Measurements from ENCODE around the gene VWA3B.
A peak's percentile ranks its signal among the peaks of the same experiment; 100 is the strongest.

Gene VWA3B, protein sequence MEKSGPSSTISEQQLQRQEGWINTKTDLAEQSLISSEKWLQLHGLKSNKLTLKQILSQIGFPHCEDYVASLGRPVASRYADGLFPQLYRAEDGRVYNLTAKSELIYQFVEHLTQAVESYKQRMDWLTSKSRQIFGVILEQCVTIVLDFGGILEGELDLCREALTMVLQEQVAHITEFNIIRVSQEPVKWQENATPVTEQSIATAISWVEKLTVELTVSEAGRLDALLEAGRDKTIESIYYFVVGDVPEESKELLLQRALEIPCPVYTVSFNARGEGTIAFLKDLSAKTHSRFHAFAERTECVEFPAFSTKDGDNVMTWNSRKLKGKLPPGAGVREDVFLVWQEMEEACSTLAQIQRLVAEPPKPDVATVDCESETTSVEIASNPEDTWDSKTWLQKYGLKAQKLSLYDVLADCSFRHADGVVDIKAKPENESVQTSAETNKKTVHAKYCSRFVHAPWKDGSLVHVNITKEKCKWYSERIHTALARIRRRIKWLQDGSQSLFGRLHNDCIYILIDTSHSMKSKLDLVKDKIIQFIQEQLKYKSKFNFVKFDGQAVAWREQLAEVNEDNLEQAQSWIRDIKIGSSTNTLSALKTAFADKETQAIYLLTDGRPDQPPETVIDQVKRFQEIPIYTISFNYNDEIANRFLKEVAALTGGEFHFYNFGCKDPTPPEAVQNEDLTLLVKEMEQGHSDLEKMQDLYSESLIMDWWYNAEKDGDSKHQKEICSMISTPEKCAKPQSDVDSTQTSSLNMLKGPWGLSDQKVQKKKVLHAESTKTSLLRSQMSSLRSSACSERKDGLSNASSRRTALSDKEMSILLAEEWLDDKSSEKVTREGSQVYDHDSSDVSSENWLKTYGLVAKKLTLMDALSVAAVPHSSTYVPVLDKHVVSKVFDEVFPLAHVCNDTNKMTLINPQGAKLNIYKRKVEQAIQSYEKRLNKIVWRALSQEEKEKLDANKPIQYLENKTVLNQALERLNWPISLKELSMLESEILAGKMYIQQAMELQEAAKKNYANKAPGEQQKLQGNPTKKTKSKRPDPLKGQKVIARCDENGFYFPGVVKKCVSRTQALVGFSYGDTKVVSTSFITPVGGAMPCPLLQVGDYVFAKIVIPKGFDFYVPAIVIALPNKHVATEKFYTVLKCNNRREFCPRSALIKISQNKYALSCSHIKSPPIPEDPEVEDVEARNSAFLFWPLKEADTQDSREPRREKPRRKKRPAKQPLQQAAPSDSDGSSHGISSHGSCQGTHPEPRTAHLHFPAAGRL (N-terminal part only)

DNA sequence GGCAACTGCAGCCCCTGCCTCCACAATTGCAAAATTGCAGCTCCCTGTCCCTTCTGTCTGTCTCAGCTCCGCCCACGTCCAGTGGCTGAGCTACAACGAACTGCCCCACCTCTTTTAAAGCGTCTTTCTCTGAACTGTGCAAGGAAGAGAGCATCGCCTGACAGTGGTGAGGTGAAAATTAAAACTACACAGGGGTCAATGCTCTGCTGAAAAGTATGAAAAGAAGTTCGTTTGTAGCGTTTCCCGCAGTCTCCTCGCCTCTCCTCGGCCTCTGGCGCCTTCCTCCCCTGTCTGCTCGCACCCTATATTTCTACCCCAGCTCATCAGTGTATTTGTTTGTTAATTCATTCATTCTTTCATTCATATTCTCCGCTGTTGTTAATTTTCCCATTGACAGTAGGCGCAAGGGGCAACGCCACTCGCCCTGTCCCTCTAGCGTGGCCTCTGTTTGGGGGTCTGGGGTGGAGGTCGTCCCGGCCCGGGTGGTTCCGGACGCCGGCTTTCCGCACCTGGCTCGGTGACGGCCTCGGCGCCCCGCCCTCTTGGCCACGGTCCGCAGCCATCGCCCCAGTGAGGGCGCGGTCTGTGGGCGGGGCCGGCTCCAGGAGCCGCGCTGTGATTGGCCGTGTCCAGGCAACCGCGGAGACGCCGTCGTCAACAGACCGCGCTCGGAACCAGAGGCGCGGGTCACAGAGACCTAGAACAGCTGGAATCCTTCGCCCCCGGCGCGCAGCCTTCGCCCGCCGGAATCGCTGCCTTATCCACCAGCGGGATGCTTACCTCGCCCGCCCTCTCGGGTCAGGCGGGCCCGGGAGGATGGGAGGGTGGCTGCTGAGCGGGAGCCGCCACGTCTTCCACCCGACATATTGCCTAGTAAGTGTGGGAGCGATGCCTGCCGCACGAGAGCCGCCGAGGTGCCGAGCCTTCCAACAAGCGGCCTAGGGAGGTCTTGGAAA, at the start of gene VWA3B:
Gene VWA3B, plus strand, starts transcription at position 677 of the 956 bp plus-strand sequence. CDS start 5,926 bp downstream, outside the sequence.
- H3K27ac ChIP-seq, result peak within 1 kb of the TSS; percentile 76
- TF ChIP-seq, protein P1, sequence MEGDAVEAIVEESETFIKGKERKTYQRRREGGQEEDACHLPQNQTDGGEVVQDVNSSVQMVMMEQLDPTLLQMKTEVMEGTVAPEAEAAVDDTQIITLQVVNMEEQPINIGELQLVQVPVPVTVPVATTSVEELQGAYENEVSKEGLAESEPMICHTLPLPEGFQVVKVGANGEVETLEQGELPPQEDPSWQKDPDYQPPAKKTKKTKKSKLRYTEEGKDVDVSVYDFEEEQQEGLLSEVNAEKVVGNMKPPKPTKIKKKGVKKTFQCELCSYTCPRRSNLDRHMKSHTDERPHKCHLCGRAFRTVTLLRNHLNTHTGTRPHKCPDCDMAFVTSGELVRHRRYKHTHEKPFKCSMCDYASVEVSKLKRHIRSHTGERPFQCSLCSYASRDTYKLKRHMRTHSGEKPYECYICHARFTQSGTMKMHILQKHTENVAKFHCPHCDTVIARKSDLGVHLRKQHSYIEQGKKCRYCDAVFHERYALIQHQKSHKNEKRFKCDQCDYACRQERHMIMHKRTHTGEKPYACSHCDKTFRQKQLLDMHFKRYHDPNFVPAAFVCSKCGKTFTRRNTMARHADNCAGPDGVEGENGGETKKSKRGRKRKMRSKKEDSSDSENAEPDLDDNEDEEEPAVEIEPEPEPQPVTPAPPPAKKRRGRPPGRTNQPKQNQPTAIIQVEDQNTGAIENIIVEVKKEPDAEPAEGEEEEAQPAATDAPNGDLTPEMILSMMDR (IDR thresholded peaks at IDR 0.05), result no peak
- no peak for TF ChIP-seq ZFX (IDR thresholded peaks at IDR 0.05; ENCODE audit: borderline replicate concordance)

DNA sequence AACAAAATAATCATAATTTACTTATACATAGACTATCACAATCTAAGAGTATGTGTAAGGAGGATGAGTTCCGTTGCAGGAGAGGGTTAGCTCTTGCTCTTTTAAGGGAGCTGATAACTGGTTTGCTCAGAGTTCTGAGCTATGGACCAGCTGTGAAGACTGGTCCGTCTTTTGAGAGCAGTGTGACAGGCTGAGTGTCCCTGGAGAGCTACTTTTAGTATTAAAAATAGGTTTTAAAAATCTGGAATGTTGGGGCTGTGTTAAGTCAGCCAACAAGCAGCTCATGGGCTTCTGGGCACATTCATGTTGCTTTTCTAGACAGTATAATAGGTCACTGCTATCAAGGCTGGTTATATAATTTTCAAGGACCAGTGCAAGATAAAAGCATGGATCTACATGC, 49.8 kb upstream of the VWA3B start:
- TF ChIP-seq, protein P1 (IDR thresholded peaks at IDR 0.05), result no peak
- no peak for TF ChIP-seq ZFX (IDR thresholded peaks at IDR 0.05; ENCODE audit: borderline replicate concordance)

DNA sequence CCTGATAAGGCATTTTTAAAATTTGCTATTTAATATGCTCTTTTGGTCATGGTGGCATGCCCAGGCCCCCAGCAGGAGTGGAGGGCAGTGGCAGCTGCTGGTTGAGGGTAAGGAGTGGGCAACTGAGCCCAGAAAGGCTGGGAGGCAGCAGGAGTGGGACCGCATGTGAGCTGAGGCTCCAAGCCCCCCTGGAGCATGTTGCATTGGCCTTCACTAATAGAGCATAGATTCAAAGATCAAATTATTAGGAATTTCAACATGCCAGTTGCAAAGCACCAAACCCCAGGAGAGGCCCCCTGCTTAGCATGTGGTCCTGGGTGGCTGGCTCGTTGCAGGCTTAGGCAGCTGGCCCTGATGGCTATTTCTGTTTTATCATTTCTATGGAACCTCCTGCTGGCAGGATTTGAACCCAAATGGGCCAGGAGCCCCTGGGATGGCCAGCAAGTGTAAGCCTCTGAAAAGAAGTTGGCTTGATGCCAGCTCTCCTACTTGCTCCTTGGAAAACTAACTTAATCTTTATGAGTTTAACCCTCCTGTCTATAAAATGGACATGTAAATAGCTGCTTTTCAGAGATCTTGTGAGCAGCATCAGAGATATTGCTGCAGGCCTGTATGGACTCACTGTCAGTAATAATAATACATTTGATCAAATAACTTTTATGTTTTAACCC, 49.2 kb upstream of the VWA3B start:
- TF ChIP-seq, protein P1 (IDR thresholded peaks at IDR 0.05), result no peak
- TF ChIP-seq ZFX (IDR thresholded peaks at IDR 0.05; ENCODE audit: borderline replicate concordance), result no peak
- H3K27ac ChIP-seq, result no peak overlapping the region

More for the DNA sequence above, 49.8 kb upstream of the VWA3B start:
- no peak overlapping the region for H3K27ac ChIP-seq

DNA sequence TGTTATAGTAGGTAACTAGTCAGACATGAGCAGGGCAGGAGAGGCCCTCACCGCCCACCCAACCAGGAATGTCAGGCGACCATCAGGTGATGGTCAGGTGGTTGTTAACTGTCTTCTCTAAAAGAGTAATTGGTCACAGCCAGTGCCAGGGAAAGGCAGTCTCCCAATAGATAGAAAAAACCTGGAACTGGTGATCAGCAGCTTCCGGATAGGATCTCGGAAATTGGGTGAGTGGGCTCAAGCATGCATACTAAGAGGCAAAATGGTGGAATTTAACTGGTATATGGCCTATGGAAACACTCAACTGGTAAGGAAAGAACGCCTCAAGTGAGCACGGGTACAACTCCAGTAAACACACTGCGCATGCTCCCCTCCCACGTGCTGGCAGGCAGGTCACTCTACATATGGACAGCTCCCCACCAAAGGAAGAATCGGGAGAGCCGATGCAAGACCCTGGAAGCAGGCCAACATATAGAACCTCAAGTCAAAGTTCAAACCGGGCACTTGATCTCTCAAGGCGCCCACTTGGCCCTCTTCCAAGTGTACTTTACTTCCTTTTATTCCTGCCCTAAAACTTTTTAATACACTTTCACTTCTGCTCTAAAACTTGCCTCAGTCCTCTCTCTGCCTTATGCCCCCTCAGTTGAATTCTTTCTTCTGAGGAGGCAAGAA, 47.7 kb upstream of the VWA3B start:
- no peak overlapping the region for H3K27ac ChIP-seq
- TF ChIP-seq, protein P1 (IDR thresholded peaks at IDR 0.05), result no peak
- no peak for TF ChIP-seq ZFX (IDR thresholded peaks at IDR 0.05; ENCODE audit: borderline replicate concordance)

DNA sequence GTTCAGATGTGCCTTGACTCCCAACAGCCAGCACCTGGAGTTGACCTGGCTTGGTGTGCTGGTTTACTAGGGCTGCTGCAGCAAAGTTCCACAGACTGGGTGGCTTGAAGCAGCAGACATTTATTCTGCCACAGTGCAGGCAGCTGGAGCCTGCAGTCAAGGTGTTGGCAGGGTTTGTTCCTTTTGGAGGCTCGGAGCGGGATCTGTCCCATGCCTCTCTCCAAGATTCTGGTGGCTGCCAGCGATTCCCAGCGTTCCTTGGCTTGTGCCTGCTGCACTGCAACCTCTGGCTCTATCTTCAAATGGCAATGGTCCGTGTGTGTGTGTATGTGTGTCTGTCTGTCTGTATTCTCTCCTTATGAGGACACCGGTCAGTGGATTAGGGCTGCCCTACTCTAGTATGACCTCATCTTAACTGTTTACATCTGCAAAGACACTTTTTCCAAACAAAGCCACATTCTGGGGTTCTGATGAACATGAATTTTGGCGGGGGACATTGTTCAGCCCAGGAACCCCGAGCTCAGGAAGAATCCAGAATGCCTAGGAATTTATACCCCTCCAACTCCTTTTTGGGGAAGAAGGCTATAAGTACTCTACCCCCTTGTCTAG, 46.5 kb upstream of the VWA3B start:
- no peak for TF ChIP-seq ZFX (IDR thresholded peaks at IDR 0.05; ENCODE audit: borderline replicate concordance)
- TF ChIP-seq, protein P1 (IDR thresholded peaks at IDR 0.05), result no peak
- H3K27ac ChIP-seq, result no peak overlapping the region
